Endothelial cell of umbilical vein (primary cell): ENCODE measurements around the gene RAC2. TPM values are rescaled to one million over a fixed set of nuclear protein-coding genes. Genes with fewer than 3 reads are reported as not detected.

ENCODE experiments used
- BruUV-seq: library from RNA; stranded (reverse); fragments of 400-500 nt; replicated peaks from 2 replicates; lab custom pipeline; 2021; lab: Mats Ljungman, UMichigan
- CTCF ChIA-PET: fragments of 300-600, 350-600 bp; sonication (Branson Sonifier 250); formaldehyde crosslinking; loops from one replicate; lab custom pipeline; 2021; ENCODE audit warnings: antibody characterized with exemption, inconsistent platforms; lab: Charles Lee
- POLR2A ChIA-PET: fragments of 300-600, 350-600 bp; sonication (Branson Sonifier 250); formaldehyde crosslinking; loops from one replicate; lab custom pipeline; 2021; ENCODE audit warnings: antibody characterized with exemption, inconsistent platforms; lab: Charles Lee
- DNase-seq: peaks from one replicate; pipeline ENCODE4 v3.0.0-alpha.2; 2011; ENCODE audit warnings: low read depth, low spot score
- FAIRE-seq: peaks from 2 replicates; lab custom pipeline; 2011; peaks lifted over from hg19 to GRCh38; lab: Jason Lieb, UNC
- H2AFZ ChIP-seq: 2 replicates; pipeline ENCODE4 v1.6.0; 2012; ENCODE audit warnings: low read depth, low read length, control low read depth, inconsistent platforms
- H3K27ac ChIP-seq: 2 replicates; pipeline ENCODE4 v1.5.1; 2011; ENCODE audit warnings: low read depth, mild to moderate bottlenecking, control low read depth, low read length, moderate library complexity; ENCODE audit not compliant: insufficient read depth
- H3K27me3 ChIP-seq, 2 experiments: 2 replicates each; pipeline versions ENCODE4 v1.6.0 to v1.6.1; 2011; ENCODE audit warnings: low read length in 2 of 2, mixed read lengths in 1 of 2; ENCODE audit not compliant: control insufficient read depth in 2 of 2, insufficient read depth in 2 of 2
- H3K36me3 ChIP-seq, 2 experiments: 2 replicates in 1 of 2; 3 replicates in 1 of 2; pipeline ENCODE4 v1.5.1; 2011; ENCODE audit warnings: low read length in 2 of 2, mild to moderate bottlenecking in 1 of 2, moderate library complexity in 1 of 2; ENCODE audit not compliant: control insufficient read depth in 2 of 2, insufficient read depth in 2 of 2; ENCODE audit errors: extremely low read depth in 1 of 2
- H3K4me1 ChIP-seq: 3 replicates; pipeline ENCODE4 v1.5.1; 2011; ENCODE audit warnings: mild to moderate bottlenecking, low read length; ENCODE audit not compliant: control insufficient read depth, insufficient read depth; ENCODE audit errors: extremely low read depth
- H3K4me2 ChIP-seq: 2 replicates; pipeline ENCODE4 v1.6.1; 2011; ENCODE audit warnings: low read length, control low read depth, mixed read lengths; ENCODE audit not compliant: insufficient read depth
- H3K4me3 ChIP-seq, 3 experiments: fragments of 200-600 bp in 1 of 3; sonication (generic), shearing (Covaris generic) in 1 of 3; replicated peaks in 1 of 3; 2 replicates each; pipeline ENCODE4 v1.5.1; 2011 to 2016; ENCODE audit warnings: control low read depth in 3 of 3, low read length in 3 of 3, mild to moderate bottlenecking in 2 of 3, inconsistent platforms in 1 of 3, low read depth in 1 of 3, moderate library complexity in 1 of 3; ENCODE audit not compliant: insufficient read depth in 1 of 3
- H3K79me2 ChIP-seq: 2 replicates; pipeline ENCODE4 v1.6.0; 2012; ENCODE audit warnings: low read length, inconsistent platforms; ENCODE audit not compliant: control insufficient read depth, insufficient read depth
- H3K9ac ChIP-seq: replicated peaks from 2 replicates; pipeline ENCODE3; 2011; ENCODE audit warnings: low read length, control low read depth; ENCODE audit not compliant: insufficient read depth; ENCODE audit errors: extremely low read depth
- H3K9me1 ChIP-seq: replicated peaks from 3 replicates; pipeline ENCODE4 v1.6.0; 2011; ENCODE audit warnings: mild to moderate bottlenecking, low read length; ENCODE audit not compliant: control insufficient read depth, insufficient read depth; ENCODE audit errors: extremely low read depth
- H3K9me3 ChIP-seq: replicated peaks from 2 replicates; pipeline ENCODE4 v1.5.1; 2012; ENCODE audit warnings: low read length, inconsistent platforms; ENCODE audit not compliant: control insufficient read depth, insufficient read depth
- H4K20me1 ChIP-seq: replicated peaks from 2 replicates; pipeline ENCODE3; 2011; ENCODE audit warnings: mild to moderate bottlenecking, low read length; ENCODE audit not compliant: control insufficient read depth, insufficient read depth; ENCODE audit errors: extremely low read depth
- EZH2 ChIP-seq: IDR thresholded peaks from 2 replicates; pipeline ENCODE4 v1.6.1; 2012; ENCODE audit warnings: borderline replicate concordance, low read depth, mild to moderate bottlenecking, moderate library complexity, low read length, inconsistent platforms; ENCODE audit not compliant: severe bottlenecking
- FOS ChIP-seq: IDR thresholded peaks from 2 replicates; pipeline ENCODE4 v1.6.1; 2011; ENCODE audit warnings: mild to moderate bottlenecking, low read length, moderate library complexity, borderline replicate concordance; ENCODE audit not compliant: insufficient read depth
- GATA2 ChIP-seq: IDR thresholded peaks from 2 replicates; pipeline ENCODE4 v1.7.0; 2011; ENCODE audit warnings: low read depth, mild to moderate bottlenecking, moderate library complexity, mixed read lengths, low read length; ENCODE audit not compliant: insufficient read length, insufficient read depth
- JUN ChIP-seq: IDR thresholded peaks from 2 replicates; pipeline ENCODE4 v1.6.1; 2011; ENCODE audit warnings: borderline replicate concordance, low read depth; ENCODE audit not compliant: insufficient read length, insufficient read depth
- MYC ChIP-seq: IDR thresholded peaks from one replicate; pipeline ENCODE4 v1.6.1; 2011; ENCODE audit warnings: mild to moderate bottlenecking, low read depth, low read length
- POLR2A ChIP-seq: IDR thresholded peaks from 2 replicates; pipeline ENCODE4 v1.6.1; 2012; ENCODE audit warnings: low read depth, mild to moderate bottlenecking, control low read depth, low read length
- POLR2AphosphoS5 ChIP-seq: IDR thresholded peaks from 2 replicates; pipeline ENCODE4 v1.6.1; 2012; ENCODE audit warnings: low read depth, mild to moderate bottlenecking, control low read depth, low read length, moderate library complexity; ENCODE audit not compliant: insufficient read depth
- dilution Hi-C: fragments of 300-500 bp; cut with MboI; formaldehyde crosslinking; loops from one replicate; pipeline ENCODE4 v1.15.0; 2019; ENCODE audit warnings: low sequenced_read_pairs; ENCODE audit not compliant: extremely low pct_ligation_motif_present
- intact Hi-C: fragments of 100-400 bp; cut with micrococcal nuclease; formaldehyde crosslinking; loops from one replicate; pipeline ENCODE4 v1.10.0; 2022
- polyA plus RNA-seq, 4 experiments: library from polyadenylated mRNA; depleted of rRNA in 3 of 4; stranded (reverse) in 3 of 4; unstranded in 1 of 4; fragments of >200 nt; gene quantifications; 2 replicates each; pipeline versions ENCODE4 v1.2.1 to v1.2.3, GENCODE V29; 2011 to 2012; ENCODE audit warnings: missing spikeins in 1 of 4
- total RNA-seq: library from RNA; stranded (reverse); gene quantifications from 2 replicates; pipeline ENCODE4 v1.2.3, GENCODE V29; 2021
- TF ChIP-seq, protein P1 (sequence below), 2 donors: IDR thresholded peaks; 1 replicate in 1 of 2; 2 replicates in 1 of 2; pipeline ENCODE4 v1.5.1; 2011; ENCODE audit warnings: low read length in 2 of 2, mild to moderate bottlenecking in 2 of 2, moderate library complexity in 2 of 2, control low read depth in 1 of 2, inconsistent platforms in 1 of 2, low read depth in 1 of 2; ENCODE audit not compliant: insufficient read depth in 1 of 2; ENCODE audit errors: extremely low read depth in 1 of 2
- TF ChIP-seq, protein P2 (sequence below): IDR thresholded peaks from 2 replicates; pipeline ENCODE4 v1.6.1; 2011; ENCODE audit not compliant: insufficient read depth, insufficient read length

The RAC2 gene
- total and polyA plus RNA-seq, 2 donors (not counting 3 experiments of a cell fraction or from before 2014, with no cell fraction given) = 122 to 181 TPM

DNA sequence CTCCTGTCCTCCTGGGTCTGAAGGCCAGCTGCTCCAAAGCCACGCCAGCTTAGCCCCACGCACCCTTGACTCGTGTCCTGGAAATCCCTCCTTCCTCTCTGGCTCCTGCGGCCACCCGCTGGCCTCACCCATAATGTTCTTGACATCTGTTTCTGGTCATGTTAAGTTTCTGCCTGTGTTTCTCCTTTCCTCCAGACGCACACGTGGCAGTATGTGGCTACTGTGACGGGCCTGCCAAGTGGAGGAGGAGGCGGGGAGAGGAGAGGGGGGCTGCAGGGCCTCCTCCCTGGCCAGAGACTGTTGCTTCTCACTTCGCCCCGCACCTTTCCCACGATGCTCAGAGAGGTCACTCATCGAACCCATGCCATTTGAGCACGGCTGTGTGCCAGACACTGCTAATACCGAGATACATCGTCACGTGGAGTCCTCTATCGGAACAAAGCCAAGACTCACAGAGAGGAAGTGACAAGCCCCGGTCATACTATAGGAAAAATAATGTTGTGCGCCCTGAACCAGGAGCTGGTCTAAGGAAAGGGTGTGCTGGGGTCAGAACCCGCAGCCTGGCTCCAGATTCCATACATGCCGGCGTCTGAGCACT is 67.5 kb downstream of the RAC2 start:
- dilution Hi-C loops = no loop called here
- Histone ChIP-seq H3K27ac (peak overlapping the region; percentile 82), H4K20me1 (no peaks in the 10 kb centered on the region), H3K4me3 (peak overlapping the region in 1 of 3 experiments; percentile 2), H3K9me1 (no peaks in the 10 kb centered on the region), H3K27me3 (no peaks in the 10 kb centered on the region), H3K36me3 (no peaks in the 10 kb centered on the region), H3K9me3 (no peaks in the 10 kb centered on the region), H3K9ac (peak overlapping the region; percentile 57), H3K4me1 (peaks cover 30% of the 10 kb centered on the region), H3K4me2 (peak overlapping the region; percentile 38), H3K79me2 (no peaks in the 10 kb centered on the region), H2AFZ (peak overlapping the region; percentile 46)
- ChIA-PET CTCF (interaction anchor here (0.9 to 5.5 kb wide), 5 partner anchors 9 to 46 kb away, joined by 3 to 54 read pairs (median 7); partner anchors contain the start of gene C1QTNF6), POLR2A (no interaction called here)
- intact Hi-C loops = loop anchor here (1.0 kb wide), 2 partner anchors 10 to 13 kb away; no protein-coding TSS in a partner anchor
- peak; percentile 37 for TF ChIP-seq JUN
- TF ChIP-seq, protein P1, sequence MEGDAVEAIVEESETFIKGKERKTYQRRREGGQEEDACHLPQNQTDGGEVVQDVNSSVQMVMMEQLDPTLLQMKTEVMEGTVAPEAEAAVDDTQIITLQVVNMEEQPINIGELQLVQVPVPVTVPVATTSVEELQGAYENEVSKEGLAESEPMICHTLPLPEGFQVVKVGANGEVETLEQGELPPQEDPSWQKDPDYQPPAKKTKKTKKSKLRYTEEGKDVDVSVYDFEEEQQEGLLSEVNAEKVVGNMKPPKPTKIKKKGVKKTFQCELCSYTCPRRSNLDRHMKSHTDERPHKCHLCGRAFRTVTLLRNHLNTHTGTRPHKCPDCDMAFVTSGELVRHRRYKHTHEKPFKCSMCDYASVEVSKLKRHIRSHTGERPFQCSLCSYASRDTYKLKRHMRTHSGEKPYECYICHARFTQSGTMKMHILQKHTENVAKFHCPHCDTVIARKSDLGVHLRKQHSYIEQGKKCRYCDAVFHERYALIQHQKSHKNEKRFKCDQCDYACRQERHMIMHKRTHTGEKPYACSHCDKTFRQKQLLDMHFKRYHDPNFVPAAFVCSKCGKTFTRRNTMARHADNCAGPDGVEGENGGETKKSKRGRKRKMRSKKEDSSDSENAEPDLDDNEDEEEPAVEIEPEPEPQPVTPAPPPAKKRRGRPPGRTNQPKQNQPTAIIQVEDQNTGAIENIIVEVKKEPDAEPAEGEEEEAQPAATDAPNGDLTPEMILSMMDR (IDR thresholded peaks at IDR 0.05; ENCODE audit: extremely low read depth in 1 of 2, insufficient read depth in 1 of 2, low read depth in 1 of 2, low read length in 2 of 2) = no peak
- no peak for TF ChIP-seq GATA2
- TF ChIP-seq POLR2AphosphoS5 = peak; percentile 74
- no peak for TF ChIP-seq MYC
- peak; percentile 26 for TF ChIP-seq FOS
- TF ChIP-seq POLR2A = no peak
- TF ChIP-seq, protein P2, sequence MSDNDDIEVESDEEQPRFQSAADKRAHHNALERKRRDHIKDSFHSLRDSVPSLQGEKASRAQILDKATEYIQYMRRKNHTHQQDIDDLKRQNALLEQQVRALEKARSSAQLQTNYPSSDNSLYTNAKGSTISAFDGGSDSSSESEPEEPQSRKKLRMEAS = peak; percentile 74
- TF ChIP-seq EZH2 = no peak
- BruUV-seq = no TSS peak
- peak; percentile 96 for DNase-seq
- FAIRE-seq = peak; percentile 100
